ENCODE measurements around the gene CHRDL1.
"Not testable (repeated sequence)": the region's sequence is repeated elsewhere in the genome, so short reads cannot be mapped to it uniquely, and the experiment has no call there.

Gene CHRDL1

DNA sequence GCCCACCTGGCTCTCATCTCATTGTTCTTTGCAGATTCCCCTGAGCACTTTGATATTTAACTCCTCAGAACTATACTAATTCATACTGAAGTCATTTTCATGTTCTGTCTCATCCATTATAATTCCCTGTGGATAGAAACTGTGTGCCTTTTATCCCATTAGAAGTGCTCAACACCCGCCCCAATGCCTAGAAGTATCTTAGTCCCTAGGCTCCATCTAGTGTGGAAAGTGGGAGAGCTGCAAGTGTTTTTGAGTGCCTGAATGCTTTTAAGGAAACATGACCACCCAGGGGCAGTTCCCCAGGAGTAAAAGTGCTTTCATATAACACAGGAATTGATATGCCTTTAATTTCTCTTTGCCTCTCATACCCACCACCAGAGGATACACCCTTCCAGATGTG is 117.0 kb downstream of the CHRDL1 start:
- DNase-seq (ENCODE audit: low read depth): no peak
- H3K4me3 ChIP-seq (ENCODE audit: low read depth, low read length): no peak overlapping the region

DNA sequence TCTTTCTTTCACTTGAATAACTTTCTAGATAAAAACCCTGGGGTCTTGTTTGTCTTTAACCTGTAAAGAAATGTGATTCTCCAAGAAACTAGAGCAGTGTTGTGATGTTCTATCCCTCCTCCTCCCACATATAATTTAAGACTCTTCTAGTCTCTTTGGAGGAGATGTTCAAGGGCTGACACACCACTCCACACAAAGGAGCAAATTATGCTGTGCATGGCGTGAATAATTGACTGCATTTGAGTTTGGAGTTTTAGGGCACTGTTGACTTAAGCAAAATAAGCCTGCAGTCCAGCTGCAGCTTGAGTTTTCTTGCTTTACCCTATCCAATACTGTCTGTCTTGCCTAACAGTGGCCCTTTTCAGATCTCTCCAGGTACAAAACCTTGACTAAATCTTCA is 119.7 kb downstream of the CHRDL1 start:
- no peak for DNase-seq (ENCODE audit: low read depth)
- no peak overlapping the region for H3K4me3 ChIP-seq (ENCODE audit: low read depth, low read length)

DNA sequence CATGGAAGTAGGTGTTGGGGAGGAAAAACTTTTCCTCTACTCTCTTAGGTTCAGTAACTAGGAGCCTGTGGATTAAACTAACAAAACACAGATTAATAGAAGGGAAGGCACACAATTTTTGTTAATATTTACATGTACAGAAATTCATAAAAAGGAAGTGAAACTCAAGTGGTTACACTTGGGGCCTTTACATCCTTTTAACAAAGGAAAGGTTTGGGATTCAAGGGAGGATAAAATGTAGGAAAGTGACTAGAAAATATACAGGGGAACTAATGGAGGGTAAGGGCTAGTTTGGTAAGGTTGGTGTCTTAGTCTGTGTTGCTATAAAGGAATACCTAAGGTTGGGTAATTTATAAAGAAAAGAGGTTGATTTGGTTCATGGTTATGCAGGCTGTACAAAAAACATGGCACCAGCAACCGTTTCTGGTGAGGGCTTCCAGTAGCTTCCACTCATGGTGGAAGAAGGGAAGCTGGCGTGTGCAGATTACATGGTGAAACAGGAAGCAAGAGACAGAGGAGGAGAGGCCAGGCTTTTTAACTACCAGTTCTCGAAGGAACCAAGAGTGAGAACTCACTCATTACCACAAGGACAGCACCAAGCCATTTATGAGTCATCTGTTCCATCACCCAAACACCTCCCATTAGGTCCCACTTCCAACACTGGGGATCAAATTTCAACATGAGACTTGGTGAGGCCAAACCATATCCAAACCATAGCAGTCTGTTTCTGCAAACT is 124.4 kb downstream of the CHRDL1 start:
- H3K4me3 ChIP-seq (ENCODE audit: low read depth, low read length): no peak overlapping the region
- DNase-seq (ENCODE audit: low read depth): no peak

DNA sequence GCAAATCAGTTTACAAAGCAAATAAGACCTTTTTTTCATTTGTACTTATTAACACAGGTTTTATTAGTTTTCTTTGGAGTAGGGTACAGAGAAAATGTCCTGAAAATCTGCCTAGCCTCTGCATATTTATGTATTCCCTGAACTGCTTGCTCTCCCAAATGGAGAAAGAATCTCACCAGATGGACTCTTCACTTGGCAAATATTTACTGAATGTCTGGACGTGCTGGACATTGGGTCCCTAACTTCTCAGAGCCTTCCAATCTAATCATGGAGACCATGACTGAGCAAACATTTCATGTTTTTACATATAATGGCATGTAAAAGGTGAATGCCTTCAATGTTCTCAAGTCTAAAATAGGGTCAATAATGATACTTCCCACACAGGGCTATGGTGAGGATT is 126.0 kb downstream of the CHRDL1 start:
- no peak for DNase-seq (ENCODE audit: low read depth)
- no peak overlapping the region for H3K4me3 ChIP-seq (ENCODE audit: low read depth, low read length)

DNA sequence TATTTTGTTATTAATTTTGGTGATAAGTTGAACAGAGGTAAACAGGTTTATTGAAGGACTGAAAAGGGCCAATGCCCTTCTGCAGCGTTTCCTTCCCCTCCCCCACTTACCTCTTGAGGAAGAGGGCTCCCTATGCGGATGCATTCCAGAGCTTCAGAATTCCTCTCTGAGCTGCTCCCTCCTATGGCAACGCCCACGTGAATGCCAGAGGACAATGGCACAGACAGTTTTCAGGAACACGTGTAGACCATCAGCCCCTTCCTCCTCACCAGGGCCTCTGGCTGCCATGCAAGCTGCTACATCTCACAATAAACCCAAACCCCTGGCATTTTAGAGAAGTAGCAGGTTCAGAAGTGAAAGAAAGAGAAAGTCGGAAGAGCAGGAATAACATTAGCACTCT is 127.9 kb downstream of the CHRDL1 start:
- DNase-seq (ENCODE audit: low read depth): no peak

DNA sequence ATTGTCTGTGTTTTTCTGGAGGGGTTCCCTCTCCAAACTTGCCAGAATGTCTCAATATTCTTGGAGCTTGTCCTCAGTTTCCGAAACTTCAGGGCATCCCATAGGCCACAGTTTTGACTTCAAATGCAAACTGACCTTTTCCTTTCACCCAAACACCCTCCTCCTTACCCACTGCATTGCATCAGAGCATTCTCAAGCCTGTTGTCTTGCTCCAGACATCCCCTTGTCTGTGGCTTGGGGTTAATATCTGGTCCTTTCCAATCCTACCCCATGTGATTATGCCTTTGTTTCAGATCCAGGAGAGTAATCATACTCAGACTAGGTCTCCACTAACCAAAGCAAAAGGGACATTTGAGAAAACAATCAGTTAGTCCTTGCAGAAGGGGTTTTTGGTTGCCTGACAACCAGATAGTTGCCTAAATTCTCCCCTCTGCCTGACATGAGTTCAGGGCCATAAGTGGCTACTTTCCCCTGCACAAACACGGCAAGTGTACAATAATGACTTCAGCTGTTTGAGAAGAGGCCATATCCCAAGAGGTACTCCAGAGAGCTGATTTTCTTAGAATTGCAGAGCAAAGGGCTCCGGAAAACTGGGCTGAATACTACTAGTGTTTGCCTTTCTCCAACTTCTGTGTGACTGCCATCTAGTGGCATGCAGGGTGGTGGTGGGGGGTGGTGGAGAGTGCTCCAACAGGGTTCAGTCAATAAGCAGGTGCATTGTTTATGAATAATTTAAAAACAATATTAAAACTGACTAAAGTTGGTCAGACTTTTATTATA is 130.2 kb downstream of the CHRDL1 start:
- DNase-seq (ENCODE audit: low read depth): no peak
- H3K4me3 ChIP-seq (ENCODE audit: low read depth, low read length): no peak overlapping the region

More for the DNA sequence above, 127.9 kb downstream of the CHRDL1 start:
- H3K4me3 ChIP-seq (ENCODE audit: low read depth, low read length): no peak overlapping the region

DNA sequence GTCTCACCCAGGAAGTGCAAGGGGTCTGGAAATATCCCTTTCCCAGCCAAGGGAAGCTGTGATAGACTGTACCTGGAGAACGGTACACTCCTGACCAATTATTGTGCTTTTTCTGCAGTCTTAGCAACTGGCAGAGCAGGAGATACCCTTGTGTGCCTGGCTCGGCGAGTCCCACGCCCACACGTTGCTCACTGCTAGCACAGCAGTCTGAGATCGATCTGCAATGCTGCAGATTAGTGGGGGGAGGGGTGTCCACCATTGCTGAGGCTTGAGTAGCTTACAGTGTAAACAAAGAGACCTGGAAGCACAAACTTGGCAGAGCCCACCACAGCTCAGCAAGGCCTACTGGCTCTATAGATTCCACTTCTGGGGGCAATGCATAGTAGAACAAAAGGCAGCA is 138.5 kb downstream of the CHRDL1 start:
- no peak overlapping the region for H3K4me3 ChIP-seq (ENCODE audit: low read depth, low read length)
- DNase-seq (ENCODE audit: low read depth): no peak

DNA sequence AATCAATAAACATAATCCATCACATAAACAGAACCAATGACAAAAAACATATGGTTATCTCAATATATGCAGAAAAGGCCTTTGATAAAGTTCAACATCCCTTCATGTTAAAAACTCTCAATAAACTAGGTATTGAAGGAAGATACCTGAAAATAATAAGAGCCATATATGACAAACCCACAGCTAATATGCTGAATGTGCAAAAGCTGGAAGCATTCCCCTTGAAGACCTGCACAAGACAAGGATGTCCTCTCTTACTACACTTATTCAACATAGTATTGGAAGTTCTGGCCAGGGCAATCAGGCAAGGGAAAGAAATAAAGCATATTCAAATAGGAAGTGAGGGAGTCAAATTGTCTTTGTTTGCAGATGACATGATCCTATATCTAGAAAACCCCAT is 141.3 kb downstream of the CHRDL1 start:
- H3K4me3 ChIP-seq (ENCODE audit: low read depth, low read length); DNase-seq (ENCODE audit: low read depth): not testable (repeated sequence)

DNA sequence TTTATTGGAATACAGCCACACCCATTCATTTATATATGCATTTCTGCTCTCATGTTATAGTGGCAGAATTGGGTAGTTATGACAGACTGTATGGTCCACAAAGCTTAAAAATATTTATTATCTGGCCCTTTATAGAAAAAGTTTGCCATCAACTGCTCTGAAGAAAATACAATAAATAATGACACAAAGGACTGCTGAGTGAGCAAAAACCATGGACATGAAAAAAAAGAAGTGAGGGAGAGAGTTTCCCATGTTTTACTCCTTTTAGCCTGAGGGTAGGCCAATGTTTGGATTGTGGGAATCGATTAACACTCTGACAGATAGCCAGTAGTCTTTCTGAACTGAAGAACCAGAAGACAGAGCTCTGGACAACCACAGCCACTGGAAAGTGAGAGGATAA is 149.2 kb downstream of the CHRDL1 start:
- H3K4me3 ChIP-seq (ENCODE audit: low read depth, low read length): no peak overlapping the region
- DNase-seq (ENCODE audit: low read depth): no peak

All from skeletal muscle cell (primary cell).